Naive thymus-derived CD8-positive, alpha-beta T cell (primary cell): ENCODE results near the gene PLEKHA1. TPM values are rescaled to one million over a fixed set of nuclear protein-coding genes. Genes with fewer than 3 reads are reported as not detected.

ENCODE experiments used
- ATAC-seq, 2 donors: fragments of 150-1000 bp; cut with Tn5 transposase in 1 of 2; sonication (Bioruptor Pico), chemical (Tn5 transposase) in 1 of 2; 1 replicate in 1 of 2; 2 replicates in 1 of 2; pipeline ENCODE4 v1.10.0; 2021; ENCODE audit warnings: mild to moderate bottlenecking in 2 of 2, moderate library complexity in 2 of 2
- POLR2A ChIA-PET: fragments of 350-600 bp; sonication (Branson Sonifier 250); formaldehyde crosslinking; loops from one replicate; lab custom pipeline; 2021; ENCODE audit warnings: antibody characterized with exemption; lab: Charles Lee
- DNase-seq, 10 donors: peaks; one replicate each; pipeline versions ENCODE4 v3.0.0 to v3.0.0-alpha.2; 2020 to 2022
- H3K27ac Mint-ChIP-seq, 10 donors: one replicate each; pipeline ENCODE4 v1.8.0; 2020 to 2022; ENCODE audit warnings: mild to moderate bottlenecking in 10 of 10, mixed read lengths in 10 of 10, moderate library complexity in 4 of 10, inconsistent platforms in 1 of 10
- H3K27me3 Mint-ChIP-seq, 5 donors: one replicate each; pipeline ENCODE4 v1.8.0; 2021 to 2022; ENCODE audit warnings: mixed read lengths in 5 of 5
- H3K36me3 Mint-ChIP-seq, 3 donors: one replicate each; pipeline ENCODE4 v1.8.0; 2020 to 2022; ENCODE audit warnings: mixed read lengths in 3 of 3, mild to moderate bottlenecking in 2 of 3, inconsistent platforms in 1 of 3
- H3K4me1 Mint-ChIP-seq, 4 donors: one replicate each; pipeline ENCODE4 v1.8.0; 2021 to 2022; ENCODE audit warnings: mixed read lengths in 4 of 4
- H3K4me3 Mint-ChIP-seq, 10 donors: one replicate each; pipeline ENCODE4 v1.8.0; 2020 to 2022; ENCODE audit warnings: mild to moderate bottlenecking in 10 of 10, mixed read lengths in 10 of 10, moderate library complexity in 6 of 10, inconsistent platforms in 1 of 10
- H3K9me3 Mint-ChIP-seq, 9 donors: one replicate each; pipeline ENCODE4 v1.8.0; 2020 to 2022; ENCODE audit warnings: mixed read lengths in 9 of 9, mild to moderate bottlenecking in 3 of 9, inconsistent platforms in 1 of 9, moderate library complexity in 1 of 9
- polyA plus RNA-seq, 3 donors: library from polyadenylated mRNA; unstranded; fragments of 300-500 nt; fragmentation: Illumina TruSeq; gene quantifications; one replicate each; pipeline ENCODE4 v1.2.3, GENCODE V29; 2021
- total RNA-seq, 8 experiments: library from RNA in 2 of 8; stranded (reverse) in 2 of 8; gene quantifications; one replicate each; pipeline ENCODE4 v1.2.3 and lab custom pipeline; 2021 to 2026

Gene PLEKHA1
- total and polyA plus RNA-seq, 5 experiments from 2014 or later, result 71.4 to 91.6 (median 78.0) TPM

DNA sequence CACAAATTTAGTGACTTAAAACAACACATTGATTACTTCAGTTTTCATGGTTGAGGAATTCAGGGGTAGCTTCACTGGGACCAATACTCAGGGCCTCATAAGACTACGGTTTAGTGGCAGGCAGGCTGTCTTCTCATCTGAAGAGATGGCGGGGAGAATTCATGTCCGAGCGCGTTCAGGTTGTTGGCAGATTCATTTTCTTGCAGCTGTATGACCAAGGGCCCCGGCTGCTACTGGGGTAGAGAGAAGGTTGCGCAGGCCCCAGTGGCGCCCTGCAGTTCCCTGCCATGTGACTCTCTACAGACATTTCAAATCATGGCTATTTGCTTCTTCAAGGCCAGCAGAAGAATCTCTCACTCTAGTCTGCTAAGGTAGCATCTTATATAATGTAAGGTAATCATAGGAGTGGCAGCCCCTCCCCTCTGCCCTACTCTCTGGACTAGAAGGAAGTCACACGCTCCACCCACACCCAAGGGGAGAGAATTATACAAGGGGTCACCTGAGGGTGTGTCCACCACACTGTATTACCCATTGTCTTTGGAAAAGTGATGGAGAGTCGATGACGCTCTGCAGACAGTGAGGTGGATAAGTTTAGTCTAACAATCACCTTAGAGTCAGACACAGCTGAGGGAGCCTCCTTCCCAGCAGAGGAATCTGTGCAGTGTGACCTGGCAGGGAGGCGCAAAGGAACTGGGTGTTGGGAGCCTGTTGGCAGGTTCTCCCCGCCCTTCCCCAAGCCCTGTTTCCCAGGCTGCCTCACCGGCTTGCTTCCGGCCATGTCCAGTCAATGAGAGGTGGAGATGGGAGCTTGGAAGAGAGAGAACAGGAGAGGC is 35.7 kb upstream of the PLEKHA1 start:
- Mint-ChIP-seq H3K27ac (peak overlapping the region in 1 of 10 donors; percentile 31), H3K4me3 (no peak overlapping the region), H3K27me3 (peaks cover 0 to 10% (median 3%) of the 10 kb centered on the region in 5 donors), H3K4me1 (peaks cover 4 to 9% (median 5%) of the 10 kb centered on the region in 4 donors), H3K9me3 (no peaks in the 10 kb centered on the region), H3K36me3 (no peaks in the 10 kb centered on the region)
- DNase-seq (no peak), ATAC-seq (no peak)
- POLR2A ChIA-PET, result no interaction called here

DNA sequence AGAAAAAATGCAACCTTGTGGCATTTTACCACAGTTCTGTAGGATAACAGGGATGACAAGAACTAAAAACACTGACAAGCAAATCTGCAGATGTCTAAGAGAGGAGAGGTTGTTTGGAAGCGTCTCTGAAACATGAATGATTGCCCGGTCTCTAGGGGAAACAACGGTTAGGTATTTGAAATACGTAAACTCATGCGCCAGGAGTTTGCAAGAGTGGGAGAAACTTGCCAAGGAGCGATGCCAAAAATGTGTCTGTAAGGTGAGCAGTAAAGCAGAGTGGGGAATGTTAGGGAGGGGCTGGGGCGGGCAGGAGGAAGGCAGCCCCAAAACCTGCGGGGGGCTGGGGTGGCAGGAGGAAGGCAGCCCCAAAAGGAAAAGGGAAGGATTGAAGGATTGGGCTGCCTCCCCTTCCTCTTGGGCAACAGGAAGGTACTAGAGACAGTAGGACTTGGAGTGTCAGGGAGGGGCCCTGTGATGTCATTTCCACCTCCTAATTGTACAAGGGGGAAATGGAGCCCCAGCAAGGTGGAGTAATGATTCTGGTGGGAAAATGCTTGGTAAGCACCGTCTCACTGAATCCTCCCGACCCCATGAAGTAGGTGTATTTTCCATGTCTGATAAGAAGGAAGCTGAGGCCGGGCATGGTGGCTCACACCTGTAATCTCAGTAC is 33.2 kb upstream of the PLEKHA1 start:
- Mint-ChIP-seq H3K36me3 (no peaks in the 10 kb centered on the region), H3K27me3 (peaks cover 0 to 3% (median 2%) of the 10 kb centered on the region in 5 donors), H3K27ac (peak overlapping the region in 2 of 10 donors; percentile 4 to 45), H3K9me3 (no peaks in the 10 kb centered on the region), H3K4me3 (no peak overlapping the region), H3K4me1 (peaks cover 4 to 9% (median 5%) of the 10 kb centered on the region in 4 donors)
- ATAC-seq, result no peak
- POLR2A ChIA-PET, result interaction anchor here (2.1 kb wide), 1 partner anchor 93 kb away, joined by 7 read pairs; no protein-coding TSS in a partner anchor
- DNase-seq, result no peak

DNA sequence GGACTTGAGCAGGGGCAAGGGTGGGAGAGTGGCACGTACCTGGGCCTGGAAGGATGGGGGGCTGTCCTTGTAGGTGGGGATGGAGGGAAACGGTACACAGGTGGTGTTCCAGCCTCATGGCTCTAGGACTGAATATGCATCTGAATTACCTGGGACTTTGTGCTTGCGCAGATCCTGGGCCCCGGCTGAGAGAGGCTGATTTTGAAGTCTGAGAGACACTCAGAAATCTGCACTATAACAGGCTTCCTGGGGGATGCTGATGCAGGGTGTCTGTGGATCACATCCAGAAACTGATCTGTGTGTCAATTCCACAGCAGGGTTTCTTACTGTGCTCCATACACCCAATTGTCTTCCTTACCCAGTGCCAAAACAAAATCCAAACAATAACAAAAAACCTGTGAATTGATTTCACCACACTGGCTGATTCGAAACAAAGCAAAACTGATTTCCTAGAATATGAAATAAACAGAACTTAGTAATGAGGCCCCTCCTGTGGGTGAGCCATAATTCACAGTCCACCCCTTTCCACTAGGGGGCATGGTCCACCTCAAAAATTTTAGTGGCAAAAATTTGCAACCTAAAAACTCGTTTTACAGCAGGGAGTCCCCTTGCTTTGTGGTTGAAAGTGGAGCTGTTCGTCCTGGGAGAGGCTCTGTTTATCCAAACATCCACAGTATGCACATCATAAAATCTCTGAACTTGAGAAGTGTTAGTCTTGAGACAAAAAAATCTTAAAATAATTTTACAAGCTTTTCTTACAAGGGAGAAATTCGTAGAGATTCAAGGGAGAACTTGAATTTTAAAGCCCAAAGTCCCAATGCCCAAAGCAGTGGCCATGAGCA is 32.0 kb upstream of the PLEKHA1 start:
- H3K4me1 Mint-ChIP-seq, result peaks cover 4 to 9% (median 5%) of the 10 kb centered on the region in 4 donors
- H3K27ac Mint-ChIP-seq, result peak overlapping the region in 3 of 10 donors; percentile 35 to 64 (median 37)
- no peaks in the 10 kb centered on the region for H3K27me3 Mint-ChIP-seq
- DNase-seq (peak; percentile 18 to 79 (median 62)), ATAC-seq (peak; percentile 63 to 78)
- POLR2A ChIA-PET, result interaction anchor here (0.7 to 2.1 kb wide), 2 partner anchors 32 to 91 kb away, joined by 3 to 7 read pairs; partner anchors contain the start of gene PLEKHA1
- H3K4me3 Mint-ChIP-seq, result no peak overlapping the region
- no peaks in the 10 kb centered on the region for H3K9me3 Mint-ChIP-seq
- no peaks in the 10 kb centered on the region for H3K36me3 Mint-ChIP-seq

DNA sequence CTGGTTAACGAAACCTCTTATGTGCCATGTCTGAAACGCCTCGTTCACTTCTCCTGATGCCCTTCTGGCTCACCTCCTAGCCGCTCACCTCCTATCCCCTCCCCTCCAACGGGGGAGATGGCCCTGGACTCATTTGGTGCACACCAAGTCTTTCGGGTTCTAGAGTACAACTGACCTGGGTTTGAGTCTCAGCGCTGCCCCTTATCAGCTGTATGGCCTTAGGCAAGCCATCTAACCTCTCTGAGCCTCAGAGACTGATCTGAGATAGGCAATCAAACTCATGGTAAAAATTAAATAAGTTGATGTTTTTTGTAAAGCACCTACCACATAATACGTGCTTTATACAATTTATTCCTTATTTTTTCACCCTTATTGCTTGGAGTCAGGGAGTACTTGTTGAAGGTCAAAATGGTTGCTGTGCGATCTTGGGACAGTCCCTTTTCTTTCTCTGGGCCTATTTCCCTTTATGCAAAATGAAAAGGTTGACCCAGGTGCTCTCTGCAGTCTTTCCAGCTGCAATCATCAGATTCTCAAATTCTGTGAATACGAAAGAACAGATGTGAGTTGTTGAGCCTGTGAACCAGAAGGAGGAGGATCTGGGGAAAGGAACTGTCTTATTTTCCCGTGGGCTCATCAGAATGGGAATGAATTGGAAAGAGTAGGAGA is 31.2 kb upstream of the PLEKHA1 start:
- Mint-ChIP-seq H3K4me3 (no peak overlapping the region), H3K9me3 (no peaks in the 10 kb centered on the region), H3K36me3 (no peaks in the 10 kb centered on the region), H3K27me3 (no peaks in the 10 kb centered on the region), H3K27ac (no peak overlapping the region), H3K4me1 (peaks cover 4 to 9% (median 6%) of the 10 kb centered on the region in 4 donors)
- no peak for DNase-seq
- POLR2A ChIA-PET, result interaction anchor here (0.7 to 2.1 kb wide), 2 partner anchors 31 to 91 kb away, joined by 3 to 7 read pairs; partner anchors contain the start of gene PLEKHA1
- no peak for ATAC-seq

DNA sequence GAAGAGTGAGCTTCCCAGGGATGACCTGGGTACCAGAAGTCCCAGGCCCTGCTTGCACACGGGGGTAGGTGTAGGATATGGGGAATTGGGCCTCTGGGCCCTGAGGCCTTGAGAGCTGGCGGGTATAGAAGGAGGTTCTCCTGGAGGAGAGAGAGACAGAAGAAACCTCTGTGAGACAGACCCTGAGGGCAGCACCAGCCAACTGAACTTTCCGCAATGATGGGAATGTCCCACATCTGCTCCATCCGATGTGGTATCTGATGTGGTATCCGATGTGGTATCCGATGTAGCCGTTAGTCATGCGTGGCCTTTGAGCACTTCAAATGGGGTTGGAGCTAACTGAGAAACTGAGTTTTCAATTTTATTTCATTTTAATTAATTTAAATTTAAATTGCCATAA is 30.6 kb upstream of the PLEKHA1 start:
- no peaks in the 10 kb centered on the region for H3K27me3 Mint-ChIP-seq
- ATAC-seq, result no peak
- H3K4me1 Mint-ChIP-seq, result peaks cover 4 to 9% (median 7%) of the 10 kb centered on the region in 4 donors
- POLR2A ChIA-PET, result interaction anchor here (0.9 kb wide), 1 partner anchor 31 kb away, joined by 4 read pairs; the partner anchor contains the start of gene PLEKHA1
- no peaks in the 10 kb centered on the region for H3K9me3 Mint-ChIP-seq
- no peak overlapping the region for H3K4me3 Mint-ChIP-seq
- no peaks in the 10 kb centered on the region for H3K36me3 Mint-ChIP-seq
- no peak overlapping the region for H3K27ac Mint-ChIP-seq
- no peak for DNase-seq

DNA sequence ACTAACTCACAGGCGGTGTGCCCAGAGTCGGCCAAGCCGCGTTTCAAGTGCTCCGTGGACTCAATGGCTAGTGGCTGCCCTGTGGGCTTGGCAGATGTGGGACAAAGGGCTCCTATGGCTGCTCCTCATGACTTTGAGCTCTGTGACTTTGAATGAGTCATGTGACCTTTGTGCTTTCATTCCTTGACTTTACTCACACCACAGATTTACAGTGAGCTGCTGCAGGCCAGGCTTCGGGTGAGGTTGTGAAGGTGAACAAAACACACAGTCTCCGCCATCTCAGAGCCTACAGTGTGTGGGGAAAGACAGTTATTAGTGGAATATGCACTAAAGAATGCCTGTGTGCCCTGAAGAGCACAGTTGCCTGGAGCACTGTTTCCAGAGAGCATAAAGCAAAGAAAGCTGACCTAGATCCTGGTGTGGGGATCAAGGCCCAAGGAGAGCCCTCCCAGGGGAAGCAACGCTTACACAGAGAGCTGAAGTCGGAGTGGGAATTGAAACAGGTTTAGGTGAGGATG is 29.7 kb upstream of the PLEKHA1 start:
- POLR2A ChIA-PET, result no interaction called here
- no peaks in the 10 kb centered on the region for H3K27me3 Mint-ChIP-seq
- no peak for ATAC-seq
- DNase-seq, result no peak
- no peak overlapping the region for H3K4me3 Mint-ChIP-seq
- peaks cover 4 to 9% (median 7%) of the 10 kb centered on the region in 4 donors for H3K4me1 Mint-ChIP-seq
- peak overlapping the region in 2 of 10 donors; percentile 48 to 72 for H3K27ac Mint-ChIP-seq
- H3K36me3 Mint-ChIP-seq, result no peaks in the 10 kb centered on the region
- H3K9me3 Mint-ChIP-seq, result no peaks in the 10 kb centered on the region

DNA sequence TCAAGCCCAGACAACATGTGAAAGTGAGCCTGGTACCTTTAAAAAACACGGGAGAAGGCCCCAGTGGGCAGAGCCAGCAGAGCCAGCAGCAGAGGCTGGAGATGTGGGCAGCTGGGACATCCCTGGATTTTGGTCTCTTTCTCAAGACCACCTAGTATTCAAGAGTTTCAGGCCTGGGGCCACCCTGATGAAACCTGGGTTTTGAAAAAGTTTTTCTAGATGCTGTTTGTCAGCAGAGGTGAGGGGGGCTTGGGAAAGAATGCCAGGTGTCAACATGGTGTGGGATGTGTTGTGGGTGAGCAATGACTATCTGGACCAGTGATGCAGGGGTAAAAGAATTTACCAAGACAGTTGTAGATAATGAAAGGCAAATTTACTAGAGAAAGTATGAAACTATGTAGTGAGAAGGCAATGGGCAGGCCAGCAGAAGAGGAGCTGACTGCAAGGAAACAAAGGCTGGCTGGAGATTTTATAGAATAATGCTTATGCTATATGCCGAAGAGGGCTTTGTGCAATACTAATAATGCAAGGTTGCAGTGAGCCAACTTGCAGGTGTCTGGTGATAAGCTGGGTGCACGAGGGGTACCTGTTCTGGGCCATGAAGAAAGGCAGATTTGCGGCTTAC is 28.1 kb upstream of the PLEKHA1 start:
- Mint-ChIP-seq H3K4me3 (no peak overlapping the region), H3K27me3 (peaks cover 0 to 4% (median 0%) of the 10 kb centered on the region in 5 donors), H3K36me3 (no peaks in the 10 kb centered on the region), H3K4me1 (peaks cover 4 to 9% (median 7%) of the 10 kb centered on the region in 4 donors), H3K9me3 (no peaks in the 10 kb centered on the region), H3K27ac (peak overlapping the region in 2 of 10 donors; percentile 15 to 51)
- POLR2A ChIA-PET, result no interaction called here
- ATAC-seq (no peak), DNase-seq (no peak)

DNA sequence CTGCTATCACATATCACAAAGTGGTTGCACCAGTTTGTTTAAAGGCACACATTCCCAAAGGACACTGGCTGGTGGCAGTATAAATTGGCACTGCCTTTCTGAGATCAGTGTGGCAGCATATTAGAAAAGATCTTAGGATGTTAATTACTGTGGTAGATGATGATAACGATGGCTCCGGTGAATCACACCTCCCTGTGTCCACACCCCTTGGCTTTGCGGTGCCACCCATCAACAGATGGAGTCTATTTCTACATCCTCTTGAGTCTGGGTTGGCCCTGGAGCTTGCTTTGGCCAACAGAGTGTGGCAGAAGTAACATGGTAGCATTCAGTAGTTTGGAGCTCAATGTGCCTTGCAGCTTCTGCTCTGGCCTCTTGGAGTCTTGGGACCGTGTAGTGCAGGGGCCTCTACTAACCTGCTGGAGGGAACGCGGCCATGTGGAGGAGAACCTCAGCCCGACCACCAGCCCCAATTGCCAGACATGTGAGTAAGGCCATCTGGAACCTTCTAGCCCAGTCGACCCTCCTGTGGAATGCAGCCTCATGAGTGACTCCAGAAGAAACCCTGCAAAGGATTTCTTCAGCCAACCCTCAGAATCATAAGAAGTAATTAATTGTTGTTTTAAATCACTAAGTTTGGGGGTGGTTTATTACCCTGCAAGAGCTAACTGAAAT is 27.2 kb upstream of the PLEKHA1 start:
- Mint-ChIP-seq H3K27ac (no peak overlapping the region), H3K9me3 (no peaks in the 10 kb centered on the region), H3K36me3 (no peaks in the 10 kb centered on the region), H3K4me3 (no peak overlapping the region), H3K27me3 (peaks cover 0 to 6% (median 0%) of the 10 kb centered on the region in 5 donors), H3K4me1 (peaks cover 4 to 7% (median 5%) of the 10 kb centered on the region in 4 donors)
- ATAC-seq, result no peak
- POLR2A ChIA-PET, result no interaction called here
- DNase-seq, result no peak

DNA sequence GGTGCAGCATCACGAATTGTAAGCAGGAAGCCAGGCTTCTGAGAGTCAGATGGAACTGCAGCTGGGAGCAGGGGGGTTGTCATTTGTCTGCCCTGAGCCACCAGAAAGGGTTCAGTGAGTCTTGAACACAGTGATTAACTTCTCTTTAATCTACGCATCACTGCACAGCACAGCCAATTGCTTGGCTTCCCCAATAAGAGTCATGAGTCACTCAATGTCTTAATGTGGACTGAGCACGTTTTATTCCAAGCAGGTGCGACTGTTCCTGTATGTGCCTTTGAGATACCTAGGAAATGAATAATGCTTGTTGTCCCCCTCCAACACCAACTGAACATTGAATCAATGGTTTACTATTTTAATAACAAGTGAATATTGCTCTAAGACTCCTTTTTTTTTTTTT is 26.0 kb upstream of the PLEKHA1 start:
- H3K4me3 Mint-ChIP-seq, result no peak overlapping the region
- POLR2A ChIA-PET, result no interaction called here
- no peak for DNase-seq
- H3K36me3 Mint-ChIP-seq, result no peaks in the 10 kb centered on the region
- H3K4me1 Mint-ChIP-seq, result peaks cover 0 to 3% (median 0%) of the 10 kb centered on the region in 4 donors
- no peak for ATAC-seq
- peaks cover 0 to 6% (median 0%) of the 10 kb centered on the region in 5 donors for H3K27me3 Mint-ChIP-seq
- no peak overlapping the region for H3K27ac Mint-ChIP-seq
- H3K9me3 Mint-ChIP-seq, result no peaks in the 10 kb centered on the region

DNA sequence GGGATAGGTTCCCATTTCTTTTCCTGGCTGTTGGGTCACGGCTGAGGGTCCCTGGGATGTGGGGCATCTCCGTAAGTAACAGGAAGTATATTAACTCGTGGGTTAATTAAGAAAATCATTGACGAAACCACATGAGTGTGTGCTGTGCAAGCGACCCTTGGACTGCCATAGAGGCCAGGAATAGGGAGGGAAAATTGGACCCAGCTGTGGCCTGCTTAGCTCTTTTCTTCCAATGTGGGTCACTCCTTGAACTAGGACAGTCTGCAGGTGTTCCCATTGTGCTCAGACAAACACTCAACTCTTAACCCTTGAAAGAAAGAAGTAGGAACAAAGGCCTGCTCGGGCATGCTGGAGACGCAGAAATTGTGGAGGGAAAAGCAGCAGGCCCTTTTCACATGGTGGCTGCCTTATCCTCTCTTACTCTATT is 25.6 kb upstream of the PLEKHA1 start:
- POLR2A ChIA-PET, result no interaction called here
- H3K27me3 Mint-ChIP-seq, result peaks cover 0 to 9% (median 0%) of the 10 kb centered on the region in 5 donors
- H3K27ac Mint-ChIP-seq, result no peak overlapping the region
- DNase-seq (no peak), ATAC-seq (no peak)
- H3K36me3 Mint-ChIP-seq, result no peaks in the 10 kb centered on the region
- H3K4me3 Mint-ChIP-seq, result no peak overlapping the region
- H3K4me1 Mint-ChIP-seq, result peaks cover 0 to 3% (median 0%) of the 10 kb centered on the region in 4 donors
- no peaks in the 10 kb centered on the region for H3K9me3 Mint-ChIP-seq
